Activated CD4-positive, alpha-beta T cell treated with anti-CD3 and anti-CD28 coated beads for 48 hours (primary cell): ENCODE results near the gene MICOS13.
"Not testable (repeated sequence)": the region's sequence is repeated elsewhere in the genome, so short reads cannot be mapped to it uniquely, and the experiment has no call there.

ENCODE experiments used
- DNase-seq: peaks from one replicate; pipeline ENCODE4 v3.0.0-alpha.2; 2020

The MICOS13 gene

GRCh38 chr19:5698635-5699422 is 18.5 kb upstream of the MICOS13 start:
- DNase-seq, result no peak

DNA sequence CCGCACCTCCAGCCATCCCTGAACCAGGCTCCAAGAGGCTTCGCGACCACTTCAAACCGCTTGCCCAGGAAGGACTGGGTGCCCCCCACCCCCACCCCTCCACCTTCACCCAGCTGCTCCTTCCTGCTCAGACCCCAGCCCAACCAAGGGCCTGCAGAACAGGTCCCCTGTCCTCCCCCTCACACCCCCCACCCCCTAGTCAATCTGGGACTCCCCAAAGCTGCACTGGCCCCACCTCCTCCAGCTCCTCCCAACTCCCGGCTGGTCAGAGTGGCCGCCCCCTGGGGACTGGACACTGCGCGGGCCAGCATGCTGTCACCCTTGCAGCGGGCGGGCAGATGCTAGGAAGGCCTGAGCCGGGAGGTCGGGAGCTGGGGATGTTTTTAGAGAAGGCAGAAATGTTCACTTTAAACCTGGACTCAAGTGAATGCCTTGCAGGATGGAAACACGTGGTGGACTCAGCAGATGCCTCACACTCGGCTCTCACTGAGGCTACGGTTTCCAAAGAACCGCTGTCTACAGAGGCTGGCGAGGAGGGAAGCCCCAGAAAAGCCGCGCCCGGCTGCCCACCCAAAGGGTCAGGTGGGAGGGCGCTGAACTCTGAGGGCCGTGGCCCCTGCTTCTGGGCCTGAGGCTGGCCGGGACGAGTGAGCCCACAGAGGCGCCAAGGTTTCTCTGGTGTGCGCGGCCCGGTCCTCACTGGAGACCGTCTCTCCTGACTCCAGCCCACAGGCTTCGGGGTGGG is 17.7 kb upstream of the MICOS13 start:
- DNase-seq, result no peak

- DNase-seq, result no peak
Measured at GRCh38 chr19:5697022-5697889, 16.9 kb upstream of the MICOS13 start.

DNA sequence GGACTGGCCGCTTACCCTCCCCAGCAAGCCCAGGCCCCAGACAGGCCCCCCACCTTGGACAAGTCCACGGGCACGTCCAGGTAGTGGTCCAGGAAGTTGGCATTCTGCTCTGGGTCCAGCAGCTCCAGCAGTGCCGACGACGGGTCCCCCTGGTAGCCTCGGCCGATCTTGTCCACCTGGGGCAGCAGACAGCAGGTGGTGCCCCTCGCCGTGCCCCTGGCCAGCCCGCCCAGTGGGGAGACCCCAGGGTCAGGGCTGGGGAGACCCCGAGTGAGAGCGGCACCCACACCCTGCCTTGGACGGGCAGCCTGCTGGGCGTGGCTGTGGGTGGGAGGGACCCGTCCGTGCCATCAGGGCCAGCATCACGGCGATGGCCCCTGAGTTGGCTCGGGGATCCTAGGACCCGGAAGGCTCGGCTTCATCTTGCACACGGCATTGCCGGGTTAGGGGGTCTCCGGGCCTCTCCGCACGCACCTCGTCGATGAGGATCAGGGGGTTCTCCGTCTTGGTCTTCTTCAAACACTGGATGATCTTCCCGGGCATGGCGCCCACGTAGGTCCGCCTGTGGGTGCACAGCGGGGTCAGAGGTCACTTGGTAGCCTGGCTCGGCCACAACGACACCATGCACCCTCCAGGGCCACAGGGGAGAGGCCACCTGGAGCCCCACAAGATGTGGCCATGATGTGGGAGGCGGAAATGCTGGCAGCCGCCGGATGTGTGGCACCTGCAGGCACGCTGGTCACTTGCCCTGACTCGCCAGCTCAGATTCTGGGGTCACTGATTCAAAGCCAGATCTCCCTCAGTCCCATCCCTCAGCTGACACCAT is 16.1 kb upstream of the MICOS13 start:
- no peak for DNase-seq

GRCh38 chr19:5695649-5696195 is 15.4 kb upstream of the MICOS13 start:
- DNase-seq, result no peak

GRCh38 chr19:5694956-5695648 is 14.8 kb upstream of the MICOS13 start:
- DNase-seq, result no peak

- DNase-seq, result peak; percentile 29
Measured at GRCh38 chr19:5694167-5694955, 14.0 kb upstream of the MICOS13 start.

GRCh38 chr19:5693195-5694166 is 13.2 kb upstream of the MICOS13 start:
- DNase-seq, result peak; percentile 53

DNA sequence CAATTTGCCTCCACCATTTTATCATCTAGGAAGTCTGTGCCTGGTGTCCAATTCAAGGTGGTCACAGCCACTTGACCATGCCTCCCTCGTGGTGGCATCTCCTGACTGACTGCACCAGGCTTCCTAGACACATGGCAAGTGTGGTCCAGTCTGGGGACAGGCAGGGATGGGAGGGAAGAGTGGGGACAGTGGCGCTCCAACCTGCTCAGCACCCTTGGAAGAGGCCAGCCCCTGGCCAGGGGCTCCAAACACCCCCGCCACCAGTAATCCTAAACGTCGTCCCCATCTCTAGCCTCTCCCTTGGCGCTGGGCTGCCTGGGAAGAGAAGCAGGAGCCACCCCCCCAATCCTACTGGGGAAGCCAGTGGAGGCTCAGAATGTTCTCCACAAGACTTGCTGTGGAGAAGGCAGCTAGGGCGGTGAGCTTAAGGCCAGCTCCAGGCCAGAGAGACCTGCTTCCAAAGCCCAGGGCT is 12.4 kb upstream of the MICOS13 start:
- DNase-seq, result peak; percentile 41

GRCh38 chr19:5691822-5692722 is 11.8 kb upstream of the MICOS13 start:
- peak; percentile 53 for DNase-seq

GRCh38 chr19:5690955-5691821 is 10.9 kb upstream of the MICOS13 start:
- peak; percentile 76 for DNase-seq

- DNase-seq, result peak; percentile 99
Measured at GRCh38 chr19:5690125-5690954, 10.0 kb upstream of the MICOS13 start, which contains the start of gene RPL36. Gene RPL36 (plus strand): TSS chr19:5690295. CDS start chr19:5690508, 213 bp downstream.

GRCh38 chr19:5688262-5688881 is 8.1 kb upstream of the MICOS13 start:
- DNase-seq, result not testable (repeated sequence)

DNA sequence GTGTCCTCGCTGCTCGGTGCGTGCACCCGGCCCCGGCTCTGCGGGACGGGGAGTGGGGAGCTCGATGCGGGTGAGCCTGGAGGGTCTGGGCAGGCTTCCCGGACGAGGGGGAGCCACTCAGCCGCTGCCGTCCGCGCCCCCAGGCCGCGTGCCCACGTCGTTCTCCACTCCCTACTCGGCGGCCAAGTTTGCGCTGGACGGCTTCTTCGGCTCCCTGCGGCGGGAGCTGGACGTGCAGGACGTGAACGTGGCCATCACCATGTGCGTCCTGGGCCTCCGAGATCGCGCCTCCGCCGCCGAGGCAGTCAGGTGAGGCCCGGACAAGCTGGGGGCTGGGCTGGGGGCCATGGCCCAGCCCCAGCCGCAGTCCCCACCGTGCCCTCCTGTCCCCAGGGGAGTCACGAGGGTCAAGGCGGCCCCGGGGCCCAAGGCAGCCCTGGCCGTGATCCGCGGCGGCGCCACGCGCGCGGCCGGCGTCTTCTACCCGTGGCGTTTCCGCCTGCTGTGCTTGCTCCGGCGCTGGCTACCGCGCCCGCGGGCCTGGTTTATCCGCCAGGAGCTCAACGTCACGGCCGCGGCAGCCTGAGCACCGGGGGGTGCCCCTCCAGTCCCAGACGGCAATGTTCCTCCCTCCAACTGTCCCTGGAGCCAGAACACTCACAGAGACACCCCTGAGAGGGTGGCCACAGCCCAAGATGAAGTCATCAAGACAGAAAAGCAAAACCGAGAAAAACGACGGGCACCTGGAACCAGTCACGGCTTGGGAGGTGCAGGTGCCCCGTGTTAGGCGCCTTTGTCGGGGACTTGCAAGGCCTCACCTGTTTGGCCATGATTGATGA is 7.3 kb upstream of the MICOS13 start:
- DNase-seq, result no peak
